Thyroid gland (tissue), 4 donors: Measurements from ENCODE around the gene MOCOS. TPM values are rescaled to one million over a fixed set of nuclear protein-coding genes. Genes with fewer than 3 reads are reported as not detected.

Experiments
- DNase-seq, 2 donors: peaks; one replicate each; pipeline ENCODE4 v3.0.0-alpha.2; 2019
- H3K27ac ChIP-seq, 3 donors: fragments of 200-600 bp; sonication (generic); 1 replicate in 2 of 3; 2 replicates in 1 of 3; pipeline ENCODE4 v1.5.1; 2016 to 2019; ENCODE audit warnings: mild to moderate bottlenecking in 1 of 3, moderate library complexity in 1 of 3
- H3K27me3 ChIP-seq: fragments of 200-600 bp; sonication (generic); one replicate; pipeline ENCODE4 v1.5.1; 2019
- H3K36me3 ChIP-seq, 2 donors: fragments of 200-600 bp; sonication (generic); one replicate each; pipeline ENCODE4 v1.5.1; 2016 to 2019
- H3K4me1 ChIP-seq, 2 donors: fragments of 200-600 bp; sonication (generic); one replicate each; pipeline ENCODE4 v1.5.1; 2017 to 2019
- H3K4me3 ChIP-seq, 3 donors: fragments of 200-600 bp; sonication (generic); replicated peaks in 1 of 3; 1 replicate in 2 of 3; 2 replicates in 1 of 3; pipeline ENCODE4 v1.5.1; 2016; ENCODE audit warnings: mild to moderate bottlenecking in 1 of 3
- H3K9me3 ChIP-seq: fragments of 200-600 bp; sonication (generic); one replicate; pipeline ENCODE4 v1.5.1; 2017
- CTCF ChIP-seq, 6 experiments: fragments of 200-600 bp in 3 of 6; fragments of 450-650 bp in 3 of 6; sonication (generic) in 3 of 6; IDR thresholded peaks; one replicate each; pipeline ENCODE4 v1.5.1; 2016 to 2019; ENCODE audit warnings: antibody characterized with exemption in 6 of 6, mild to moderate bottlenecking in 2 of 6, inconsistent platforms in 1 of 6, moderate library complexity in 1 of 6
- POLR2A ChIP-seq, 2 donors: fragments of 450-650 bp; IDR thresholded peaks; one replicate each; pipeline ENCODE4 v1.6.1; 2017; ENCODE audit warnings: antibody characterized with exemption in 2 of 2, mild to moderate bottlenecking in 2 of 2, moderate library complexity in 1 of 2
- WGBS, 2 donors: methylation state at CpG; one replicate each; pipeline ENCODE4 v1.1.5; 2017; 5-methylcytosine and 5-hydroxymethylcytosine counted together
- intact Hi-C: fragments of 100-400 bp; cut with DNase I; formaldehyde crosslinking; loops from one replicate; pipeline ENCODE4 v1.15.1; 2023
- total RNA-seq, 4 donors: library from RNA; depleted of rRNA; stranded (reverse); fragments of >200 nt; gene quantifications; one replicate each; pipeline ENCODE4 v1.2.3, GENCODE V29; 2016

MOCOS gene
- total RNA-seq, 4 donors from 2014 or later: 0.45 to 1.0 (median 0.75) TPM

GRCh38 chr18:36187826-36188721, 777 bp downstream of the MOCOS start:
- WGBS, 2 donors: 34 to 56% methylated on average over 28 to 34 of the region's 43 CpGs
- DNase-seq: no peak
- intact Hi-C loops: no loop called here

GRCh38 chr18:36188916-36189315, 1.6 kb downstream of the MOCOS start:
- Histone ChIP-seq H3K27ac (no peak overlapping the region), H3K27me3 (no peaks in the 10 kb centered on the region), H3K4me1 (peaks cover 4 to 5% of the 10 kb centered on the region in 2 donors), H3K9me3 (no peaks in the 10 kb centered on the region), H3K4me3 (no peak overlapping the region), H3K36me3 (no peaks in the 10 kb centered on the region)
- no peak for DNase-seq
- WGBS, 2 donors: 83 to 86% methylated on average over 3 of the region's 3 CpGs
- intact Hi-C loops: no loop called here
- TF ChIP-seq POLR2A (IDR thresholded peaks at IDR 0.05) (no peak), CTCF (IDR thresholded peaks at IDR 0.05) (no peak)

More at GRCh38 chr18:36187826-36188721, 777 bp downstream of the MOCOS start:
- no peaks in the 10 kb centered on the region for H3K36me3 ChIP-seq
- no peaks in the 10 kb centered on the region for H3K27me3 ChIP-seq
- H3K4me1 ChIP-seq: peaks cover 4 to 5% of the 10 kb centered on the region in 2 donors
- no peak for TF ChIP-seq POLR2A (IDR thresholded peaks at IDR 0.05)
- no peak for TF ChIP-seq CTCF (IDR thresholded peaks at IDR 0.05)
- peak overlapping the region; percentile 39 to 70 (median 54) for H3K4me3 ChIP-seq
- H3K27ac ChIP-seq: no peak overlapping the region
- no peaks in the 10 kb centered on the region for H3K9me3 ChIP-seq

GRCh38 chr18:36189486-36189885, 2.2 kb downstream of the MOCOS start:
- Histone ChIP-seq H3K9me3 (no peaks in the 10 kb centered on the region), H3K4me3 (no peak overlapping the region), H3K36me3 (no peaks in the 10 kb centered on the region), H3K4me1 (peaks cover 4 to 5% of the 10 kb centered on the region in 2 donors), H3K27me3 (no peaks in the 10 kb centered on the region), H3K27ac (no peak overlapping the region)
- 76 to 84% methylated on average over 4 of the region's 4 CpGs for WGBS, 2 donors
- DNase-seq: no peak
- intact Hi-C loops: no loop called here
- TF ChIP-seq CTCF (IDR thresholded peaks at IDR 0.05): no peak
- TF ChIP-seq POLR2A (IDR thresholded peaks at IDR 0.05): no peak

GRCh38 chr18:36191286-36191685, 4.0 kb downstream of the MOCOS start:
- 95 to 100% methylated on average over 3 of the region's 3 CpGs for WGBS, 2 donors
- no peak for TF ChIP-seq POLR2A (IDR thresholded peaks at IDR 0.05)
- no peak for TF ChIP-seq CTCF (IDR thresholded peaks at IDR 0.05)
- no peak overlapping the region for H3K27ac ChIP-seq

GRCh38 chr18:36191711-36192110, 4.4 kb downstream of the MOCOS start:
- no peak overlapping the region for H3K4me3 ChIP-seq
- no peaks in the 10 kb centered on the region for H3K4me1 ChIP-seq
- DNase-seq: no peak
- no peak for TF ChIP-seq CTCF (IDR thresholded peaks at IDR 0.05)
- no peak for TF ChIP-seq POLR2A (IDR thresholded peaks at IDR 0.05)
- intact Hi-C loops: no loop called here
- no peaks in the 10 kb centered on the region for H3K36me3 ChIP-seq
- 91 to 95% methylated on average over 1 of the region's 1 CpG for WGBS, 2 donors
- no peaks in the 10 kb centered on the region for H3K9me3 ChIP-seq
- no peaks in the 10 kb centered on the region for H3K27me3 ChIP-seq
- H3K27ac ChIP-seq: no peak overlapping the region

More at GRCh38 chr18:36191286-36191685, 4.0 kb downstream of the MOCOS start:
- Histone ChIP-seq H3K4me1 (peaks cover 2 to 3% of the 10 kb centered on the region in 2 donors), H3K9me3 (no peaks in the 10 kb centered on the region), H3K27me3 (no peaks in the 10 kb centered on the region), H3K36me3 (no peaks in the 10 kb centered on the region), H3K4me3 (no peak overlapping the region)
- intact Hi-C loops: no loop called here
- no peak for DNase-seq
